Mucosa of descending colon (tissue), 3 donors: ENCODE data around the gene POU6F2. TPM values are rescaled to one million over a fixed set of nuclear protein-coding genes. Genes with fewer than 3 reads are reported as not detected.

Experiments used
- ATAC-seq: fragments of 200-7000 bp; cut with Tn5 transposase; one replicate; pipeline ENCODE4 v1.9.1; 2020; ENCODE audit warnings: mild to moderate bottlenecking, moderate library complexity
- DNase-seq, 3 donors: peaks; one replicate each; pipeline ENCODE4 v3.0.0-alpha.2; 2020
- H3K36me3 ChIP-seq: fragments of 200-600 bp; one replicate; pipeline ENCODE4 v1.8.0; 2021; ENCODE audit warnings: low read depth, mild to moderate bottlenecking
- H3K4me1 ChIP-seq: fragments of 200-600 bp; one replicate; pipeline ENCODE4 v1.8.0; 2021; ENCODE audit warnings: low read depth, mild to moderate bottlenecking
- H3K4me3 ChIP-seq: fragments of 200-600 bp; one replicate; pipeline ENCODE4 v1.8.0; 2021; ENCODE audit warnings: mild to moderate bottlenecking
- H3K9me3 ChIP-seq: fragments of 200-600 bp; one replicate; pipeline ENCODE4 v1.8.0; 2021; ENCODE audit warnings: mild to moderate bottlenecking
- CTCF ChIP-seq: fragments of 200-600 bp; IDR thresholded peaks from one replicate; pipeline ENCODE4 v1.8.0; 2022; ENCODE audit warnings: antibody characterized with exemption, mild to moderate bottlenecking
- intact Hi-C, 2 donors: fragments of 100-400 bp; cut with DNase I in 1 of 2; cut with micrococcal nuclease in 1 of 2; formaldehyde crosslinking; loops; one replicate each; pipeline versions ENCODE4 v1.11.0 to v1.11.1; 2022; cut with DNase I, micrococcal nuclease
- total RNA-seq, 3 donors: library from RNA; stranded (reverse); fragmentation: NEBNext Ultra II Directional in 2 of 3; extraction: Animal tissue kit (Norgen Biotek cat#: 25700) in 2 of 3; gene quantifications; one replicate each; pipeline versions ENCODE4 v1.2.1 to v1.2.4, GENCODE V29; 2021 to 2023
- donor health status: DM: no; HTN: no; CAD: no; lungs with moderate emphysema.
- donor health status: DM: no; HTN: no; CAD: no.
- donor health status: DM: no; HTN: yes; CAD: no.

POU6F2 gene
- total RNA-seq, 3 donors from 2014 or later: 0.90 TPM; not detected in 2

DNA sequence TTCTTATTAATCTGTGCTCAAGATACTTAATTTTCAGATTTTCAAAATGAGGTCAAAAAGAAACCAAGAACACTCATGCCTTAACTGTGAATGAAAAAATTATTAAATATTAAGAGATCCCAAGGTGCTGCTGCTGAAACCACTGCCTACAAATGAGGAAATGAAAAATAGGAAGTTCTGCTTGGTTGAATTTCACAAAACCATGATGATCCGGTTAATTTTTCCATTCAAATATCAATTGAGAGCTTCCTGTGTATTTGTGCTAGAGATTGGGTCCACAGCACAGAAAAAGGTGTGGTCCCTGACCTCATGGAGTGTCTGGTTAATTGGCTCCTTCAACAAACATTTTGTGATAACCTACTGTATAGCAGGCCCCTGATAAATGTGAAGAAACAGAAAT, 455.8 kb downstream of the POU6F2 start:
- no peak for ATAC-seq
- TF ChIP-seq CTCF: no peak
- Histone ChIP-seq H3K36me3 (no peaks in the 10 kb centered on the region), H3K4me1 (no peaks in the 10 kb centered on the region), H3K4me3 (no peak overlapping the region), H3K9me3 (no peaks in the 10 kb centered on the region)
- intact Hi-C loops: no loop called here
- DNase-seq: no peak

- Histone ChIP-seq H3K4me1 (no peaks in the 10 kb centered on the region), H3K36me3 (no peaks in the 10 kb centered on the region), H3K9me3 (no peaks in the 10 kb centered on the region), H3K4me3 (no peak overlapping the region)
- TF ChIP-seq CTCF: no peak
- intact Hi-C loops: no loop called here
- no peak for DNase-seq
- ATAC-seq: no peak
Measured at GRCh38 chr7:39434012-39434411, 456.3 kb downstream of the POU6F2 start.

GRCh38 chr7:39446546-39446945, 468.8 kb downstream of the POU6F2 start:
- H3K4me1 ChIP-seq: no peaks in the 10 kb centered on the region
- intact Hi-C loops: no loop called here
- DNase-seq: no peak
- ATAC-seq: no peak
- no peak for TF ChIP-seq CTCF
- no peaks in the 10 kb centered on the region for H3K9me3 ChIP-seq
- H3K4me3 ChIP-seq: no peak overlapping the region
- H3K36me3 ChIP-seq: no peaks in the 10 kb centered on the region

DNA sequence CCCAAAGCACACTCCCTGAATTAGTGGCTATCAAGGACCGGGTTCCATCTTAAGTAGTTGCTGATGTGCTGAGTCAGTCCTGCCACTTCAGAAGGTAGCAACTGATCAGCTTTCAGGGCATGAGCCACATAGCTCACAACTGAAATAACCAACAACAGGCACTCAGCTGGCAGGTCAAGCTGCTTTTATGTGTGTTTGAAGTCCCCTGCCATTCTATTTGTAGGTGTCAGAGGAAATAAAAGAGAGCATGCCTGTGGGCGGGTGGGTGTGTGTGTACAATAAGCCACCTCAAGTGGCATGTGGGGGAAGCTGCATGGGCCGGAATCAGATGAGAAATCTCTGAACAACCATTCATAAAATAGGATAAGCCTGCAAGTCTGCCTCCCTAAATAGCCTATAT, 474.2 kb downstream of the POU6F2 start:
- Histone ChIP-seq H3K9me3 (no peaks in the 10 kb centered on the region), H3K4me1 (no peaks in the 10 kb centered on the region), H3K36me3 (no peaks in the 10 kb centered on the region), H3K4me3 (no peak overlapping the region)
- ATAC-seq (no peak), DNase-seq (no peak)
- TF ChIP-seq CTCF: no peak
- intact Hi-C loops: no loop called here

DNA sequence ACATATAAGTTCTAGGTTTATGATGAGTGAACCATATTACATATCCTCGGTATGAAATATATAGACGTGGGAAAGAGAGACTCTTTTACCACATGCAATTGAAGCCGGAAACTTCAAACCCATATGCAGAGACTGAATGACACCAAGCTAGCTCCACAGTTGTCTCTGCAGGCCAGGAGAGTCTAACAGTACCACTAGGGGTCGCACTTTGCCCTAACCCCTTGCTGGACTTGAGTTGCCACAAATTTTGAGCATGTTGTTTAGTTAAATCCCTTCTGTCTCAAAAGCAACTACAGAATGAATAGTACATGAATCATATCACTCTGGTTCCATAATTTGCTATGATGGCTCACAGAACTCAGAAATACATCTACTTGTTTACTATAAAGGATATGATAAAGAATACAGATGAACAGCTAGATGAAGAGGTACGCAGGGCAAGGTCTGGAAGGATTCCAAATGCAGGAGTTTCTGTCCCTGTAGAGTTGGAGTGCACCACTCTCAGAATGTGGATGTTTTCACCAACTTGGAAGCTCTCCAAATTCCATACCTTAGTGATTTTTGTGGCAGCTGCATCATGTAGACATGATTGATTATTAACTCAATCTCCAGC, 476.1 kb downstream of the POU6F2 start:
- peak; percentile 79 for ATAC-seq
- intact Hi-C loops: no loop called here
- peak in 2 of 3 donors; percentile 45 to 81 for DNase-seq
- H3K36me3 ChIP-seq: no peaks in the 10 kb centered on the region
- no peaks in the 10 kb centered on the region for H3K4me1 ChIP-seq
- no peaks in the 10 kb centered on the region for H3K9me3 ChIP-seq
- H3K4me3 ChIP-seq: no peak overlapping the region
- peak; percentile 46 for TF ChIP-seq CTCF
